Mesothelial cell of epicardium (in vitro differentiated cells): Measurements from ENCODE around the gene PTBP1. TPM values are rescaled to one million over a fixed set of nuclear protein-coding genes. Genes with fewer than 3 reads are reported as not detected.
"Not testable (repeated sequence)": the region's sequence is repeated elsewhere in the genome, so short reads cannot be mapped to it uniquely, and the experiment has no call there.

Source experiments
- DNase-seq, 2 experiments: peaks; one replicate each; pipeline ENCODE4 v3.0.0; 2021; ENCODE audit warnings: low spot score in 2 of 2; ENCODE audit not compliant: unreplicated experiment in 2 of 2
- H3K27ac Mint-ChIP-seq: 2 replicates; pipeline ENCODE4 v1.8.0; 2021; ENCODE audit warnings: mixed read lengths
- H3K27me3 Mint-ChIP-seq: 2 replicates; pipeline ENCODE4 v1.8.0; 2021; ENCODE audit warnings: low read depth, mixed read lengths
- H3K36me3 Mint-ChIP-seq: 2 replicates; pipeline ENCODE4 v1.8.0; 2021; ENCODE audit warnings: mixed read lengths
- H3K4me1 Mint-ChIP-seq: 2 replicates; pipeline ENCODE4 v1.8.0; 2021; ENCODE audit warnings: mixed read lengths
- H3K4me3 Mint-ChIP-seq: 2 replicates; pipeline ENCODE4 v1.8.0; 2021; ENCODE audit warnings: mild to moderate bottlenecking, moderate library complexity, mixed read lengths
- H3K9me3 Mint-ChIP-seq: 2 replicates; pipeline ENCODE4 v1.8.0; 2021; ENCODE audit warnings: mixed read lengths
- CTCF ChIP-seq: fragments of 200-600 bp; sonication (generic); IDR thresholded peaks from one replicate; pipeline ENCODE4 v1.5.0; 2021; ENCODE audit warnings: antibody characterized with exemption; ENCODE audit not compliant: unreplicated experiment
- total RNA-seq: library from RNA; stranded (reverse); gene quantifications from 3 replicates; pipeline ENCODE4 v1.2.1, GENCODE V29; 2021

The PTBP1 gene
- total RNA-seq, 1 donor from 2014 or later: 447 TPM

GRCh38 chr19:852136-853013 is 55.1 kb downstream of the PTBP1 start, which contains the start of gene ELANE:
ELANE (plus strand) TSS chr19:852303; CDS start chr19:852329, 26 bp downstream.
- no peak for DNase-seq
- H3K27ac Mint-ChIP-seq: no peak within 1 kb of the TSS
- no peaks in the 10 kb centered on the region for H3K9me3 Mint-ChIP-seq
- no peaks in the 10 kb centered on the region for H3K36me3 Mint-ChIP-seq
- H3K4me3 Mint-ChIP-seq: no peak within 1 kb of the TSS
- no peak for TF ChIP-seq CTCF
- peaks cover 2% of the 10 kb centered on the region for H3K4me1 Mint-ChIP-seq
- no peaks in the 10 kb centered on the region for H3K27me3 Mint-ChIP-seq

GRCh38 chr19:853014-853585 is 55.8 kb downstream of the PTBP1 start:
- no peaks in the 10 kb centered on the region for H3K9me3 Mint-ChIP-seq
- H3K36me3 Mint-ChIP-seq: no peaks in the 10 kb centered on the region
- no peak for TF ChIP-seq CTCF
- no peaks in the 10 kb centered on the region for H3K4me1 Mint-ChIP-seq
- DNase-seq: no peak
- H3K4me3 Mint-ChIP-seq: no peak overlapping the region
- H3K27me3 Mint-ChIP-seq: peaks cover 2% of the 10 kb centered on the region
- H3K27ac Mint-ChIP-seq: no peak overlapping the region

- H3K36me3 Mint-ChIP-seq, H3K4me3 Mint-ChIP-seq, H3K4me1 Mint-ChIP-seq, H3K9me3 Mint-ChIP-seq, DNase-seq, H3K27me3 Mint-ChIP-seq, H3K27ac Mint-ChIP-seq: not testable (repeated sequence)
Observed at GRCh38 chr19:853614-854220, 56.5 kb downstream of the PTBP1 start.

GRCh38 chr19:854549-854948 is 57.3 kb downstream of the PTBP1 start:
- Mint-ChIP-seq H3K4me3 (no peak overlapping the region), H3K27ac (no peak overlapping the region), H3K36me3 (no peaks in the 10 kb centered on the region), H3K27me3 (peaks cover 8% of the 10 kb centered on the region), H3K9me3 (no peaks in the 10 kb centered on the region), H3K4me1 (no peaks in the 10 kb centered on the region)
- no peak for DNase-seq
- no peak for TF ChIP-seq CTCF

GRCh38 chr19:855142-855541 is 57.9 kb downstream of the PTBP1 start:
- Mint-ChIP-seq H3K9me3 (no peaks in the 10 kb centered on the region), H3K27me3 (peaks cover 14% of the 10 kb centered on the region), H3K4me1 (no peaks in the 10 kb centered on the region), H3K36me3 (no peaks in the 10 kb centered on the region), H3K4me3 (no peak overlapping the region), H3K27ac (no peak overlapping the region)
- no peak for TF ChIP-seq CTCF
- DNase-seq: no peak
